ENCODE measurements around the gene ACAN. TPM values are rescaled to one million over a fixed set of nuclear protein-coding genes. Genes with fewer than 3 reads are reported as not detected.
"Not testable (repeated sequence)": the region's sequence is repeated elsewhere in the genome, so short reads cannot be mapped to it uniquely, and the experiment has no call there.

The ACAN gene
- total RNA-seq, 1 experiment from 2014 or later, result 0.03 TPM

- no TSS peak for BruUV-seq (replicated peaks)
- H3K27me3 ChIP-seq (ENCODE audit: control insufficient read depth, insufficient read depth, low read length), result no peaks in the 10 kb centered on the region
- CTCF ChIA-PET, result no interaction called here
- no peaks in the 10 kb centered on the region for H3K36me3 ChIP-seq (ENCODE audit: control insufficient read depth, insufficient read depth, low read length)
- H3K27ac ChIP-seq (ENCODE audit: low read length), result peak overlapping the region; percentile 90
- no peaks in the 10 kb centered on the region for H3K9me3 ChIP-seq (ENCODE audit: control insufficient read depth, insufficient read depth, low read depth, low read length)
- peaks cover 43% of the 10 kb centered on the region for H3K4me1 ChIP-seq (ENCODE audit: control insufficient read depth, insufficient read depth, low read length)
- in situ Hi-C loops (cut with HindIII; ENCODE audit: low pct_unique_long_range_greater_than_20kb, low sequenced_read_pairs) (no loop called here), intact Hi-C loops (cut with micrococcal nuclease; ENCODE audit: unreplicated experiment) (no loop called here)
- TF ChIP-seq REST (IDR thresholded peaks at IDR 0.05; ENCODE audit: insufficient read depth in 1 of 2, low read depth in 2 of 2, low read length in 1 of 2), result no peak
- no peak for TF ChIP-seq SIN3A (IDR thresholded peaks at IDR 0.05; ENCODE audit: borderline replicate concordance, insufficient read depth, low read depth, low read length)
- TF ChIP-seq, protein P1, sequence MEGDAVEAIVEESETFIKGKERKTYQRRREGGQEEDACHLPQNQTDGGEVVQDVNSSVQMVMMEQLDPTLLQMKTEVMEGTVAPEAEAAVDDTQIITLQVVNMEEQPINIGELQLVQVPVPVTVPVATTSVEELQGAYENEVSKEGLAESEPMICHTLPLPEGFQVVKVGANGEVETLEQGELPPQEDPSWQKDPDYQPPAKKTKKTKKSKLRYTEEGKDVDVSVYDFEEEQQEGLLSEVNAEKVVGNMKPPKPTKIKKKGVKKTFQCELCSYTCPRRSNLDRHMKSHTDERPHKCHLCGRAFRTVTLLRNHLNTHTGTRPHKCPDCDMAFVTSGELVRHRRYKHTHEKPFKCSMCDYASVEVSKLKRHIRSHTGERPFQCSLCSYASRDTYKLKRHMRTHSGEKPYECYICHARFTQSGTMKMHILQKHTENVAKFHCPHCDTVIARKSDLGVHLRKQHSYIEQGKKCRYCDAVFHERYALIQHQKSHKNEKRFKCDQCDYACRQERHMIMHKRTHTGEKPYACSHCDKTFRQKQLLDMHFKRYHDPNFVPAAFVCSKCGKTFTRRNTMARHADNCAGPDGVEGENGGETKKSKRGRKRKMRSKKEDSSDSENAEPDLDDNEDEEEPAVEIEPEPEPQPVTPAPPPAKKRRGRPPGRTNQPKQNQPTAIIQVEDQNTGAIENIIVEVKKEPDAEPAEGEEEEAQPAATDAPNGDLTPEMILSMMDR (IDR thresholded peaks at IDR 0.05), result no peak
- TF ChIP-seq POLR2AphosphoS5 (IDR thresholded peaks at IDR 0.05; ENCODE audit: low read depth, low read length), result no peak
- no peak for TF ChIP-seq TCF7L2 (IDR thresholded peaks at IDR 0.05; ENCODE audit: low read depth, low read length)
- H3K4me3 ChIP-seq (ENCODE audit: low read depth in 2 of 2, low read length in 2 of 2), result no peak overlapping the region
- POLR2A ChIA-PET, result no interaction called here
- no peak for ATAC-seq
- DNase-seq (ENCODE audit: low read depth, low spot score), result no peak
Measured at GRCh38 chr15:88920186-88920891, 117.1 kb downstream of the ACAN start.

- DNase-seq (ENCODE audit: low read depth, low spot score); H3K9me3 ChIP-seq (ENCODE audit: control insufficient read depth, insufficient read depth, low read depth, low read length); POLR2A ChIA-PET; H3K4me3 ChIP-seq (ENCODE audit: low read depth in 2 of 2, low read length in 2 of 2); intact Hi-C loops (cut with micrococcal nuclease; ENCODE audit: unreplicated experiment); H3K36me3 ChIP-seq (ENCODE audit: control insufficient read depth, insufficient read depth, low read length); in situ Hi-C loops (cut with HindIII; ENCODE audit: low pct_unique_long_range_greater_than_20kb, low sequenced_read_pairs); BruUV-seq (replicated peaks); CTCF ChIA-PET; H3K27me3 ChIP-seq (ENCODE audit: control insufficient read depth, insufficient read depth, low read length): not testable (repeated sequence)
- ATAC-seq, result 0 out of 2 replicates have a peak, but pooled peaks have one; percentile 52
- Histone ChIP-seq H3K27ac (ENCODE audit: low read length) (peak overlapping the region; percentile 72), H3K4me1 (ENCODE audit: control insufficient read depth, insufficient read depth, low read length) (peaks cover 43% of the 10 kb centered on the region)
Measured at GRCh38 chr15:88920892-88921435, 117.7 kb downstream of the ACAN start.

Other genes with a start within 250 kb of the ACAN start
- 38.7 TPM for gene AEN, start 182.1 kb upstream of the ACAN start, total RNA-seq (2021; ENCODE audit: unreplicated experiment)
- gene ISG20, start 164.4 kb upstream of the ACAN start, total RNA-seq (2021; ENCODE audit: unreplicated experiment), result 14.9 TPM
- gene HAPLN3, start 92.1 kb downstream of the ACAN start, total RNA-seq (2021; ENCODE audit: unreplicated experiment), result 168 TPM
- 1,799 TPM for gene MFGE8, start 109.9 kb downstream of the ACAN start, total RNA-seq (2021; ENCODE audit: unreplicated experiment)

Data from Panc1 (cell line).